Right ventricle myocardium superior (tissue), 1 donor: Measurements from ENCODE around the gene WDR90. TPM values are rescaled to one million over a fixed set of nuclear protein-coding genes. Genes with fewer than 3 reads are reported as not detected.
"Not testable (repeated sequence)": the region's sequence is repeated elsewhere in the genome, so short reads cannot be mapped to it uniquely, and the experiment has no call there.

Experiments used
- ATAC-seq: fragments of 200-7000 bp; cut with Tn5 transposase; one replicate; pipeline ENCODE4 v1.9.1; 2020; ENCODE audit warnings: mild to moderate bottlenecking; ENCODE audit not compliant: poor library complexity
- DNase-seq: peaks from one replicate; pipeline ENCODE4 v3.0.0-alpha.2; 2020
- intact Hi-C: fragments of 100-400 bp; cut with DNase I; formaldehyde crosslinking; loops from one replicate; pipeline ENCODE4 v1.11.2; 2022
- total RNA-seq: library from RNA; stranded (reverse); fragmentation: NEBNext Ultra II Directional; extraction: Animal tissue kit (Norgen Biotek cat#: 25700); gene quantifications from one replicate; pipeline ENCODE4 v1.2.1, GENCODE V29; 2021
- donor health status: DM: no; HTN: yes; CAD: no; lungs with severe emphysema.

The WDR90 gene
- total RNA-seq, 1 donor from 2014 or later = 10.8 TPM

DNA sequence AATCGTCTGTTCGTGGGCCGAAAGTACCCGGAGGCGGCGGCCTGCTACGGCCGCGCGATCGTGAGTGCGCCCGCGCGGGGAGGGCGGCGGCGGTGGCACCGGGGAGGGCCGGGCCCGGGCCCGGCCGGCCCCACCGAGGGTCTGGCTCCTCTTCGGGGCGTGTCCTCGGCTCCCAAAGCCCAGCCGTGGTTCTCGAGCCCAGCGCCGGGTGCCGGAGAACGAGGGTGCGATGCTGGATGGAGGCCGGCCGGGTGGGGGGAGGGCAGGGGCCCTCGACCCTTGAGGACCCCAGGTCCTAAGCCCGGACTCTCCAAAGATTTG, 31.4 kb downstream of the WDR90 start:
- no peak for DNase-seq
- intact Hi-C loops = no loop called here
- ATAC-seq = no peak

DNA sequence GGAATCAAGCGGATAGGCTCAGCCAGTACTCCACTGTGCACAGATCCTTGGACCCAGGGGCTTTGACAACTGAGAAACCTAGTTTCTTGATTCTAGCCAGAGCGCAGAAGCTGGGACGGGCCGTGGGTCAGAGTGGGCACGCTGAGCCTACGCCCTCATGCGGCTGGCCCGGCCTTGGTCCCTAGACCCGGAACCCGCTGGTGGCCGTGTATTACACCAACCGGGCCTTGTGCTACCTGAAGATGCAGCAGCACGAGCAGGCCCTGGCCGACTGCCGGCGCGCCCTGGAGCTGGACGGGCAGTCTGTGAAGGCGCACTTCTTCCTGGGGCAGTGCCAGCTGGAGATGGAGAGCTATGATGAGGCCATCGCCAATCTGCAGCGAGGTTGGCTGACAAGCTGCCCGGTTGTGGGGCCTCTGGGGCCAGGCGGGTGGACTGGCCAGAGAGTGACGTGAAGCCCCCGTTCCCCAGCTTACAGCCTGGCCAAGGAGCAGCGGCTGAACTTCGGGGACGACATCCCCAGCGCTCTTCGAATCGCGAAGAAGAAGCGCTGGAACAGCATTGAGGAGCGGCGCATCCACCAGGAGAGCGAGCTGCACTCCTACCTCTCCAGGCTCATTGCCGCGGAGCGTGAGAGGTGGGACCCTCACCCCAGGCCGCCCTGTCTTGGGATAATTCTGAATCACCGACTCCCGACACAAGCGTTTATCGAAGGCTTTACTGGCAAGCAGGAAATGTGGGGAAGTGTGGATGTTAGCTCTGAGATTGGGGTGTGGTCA, 32.0 kb downstream of the WDR90 start:
- peak; percentile 72 for DNase-seq
- no peak for ATAC-seq
- intact Hi-C loops = no loop called here

DNA sequence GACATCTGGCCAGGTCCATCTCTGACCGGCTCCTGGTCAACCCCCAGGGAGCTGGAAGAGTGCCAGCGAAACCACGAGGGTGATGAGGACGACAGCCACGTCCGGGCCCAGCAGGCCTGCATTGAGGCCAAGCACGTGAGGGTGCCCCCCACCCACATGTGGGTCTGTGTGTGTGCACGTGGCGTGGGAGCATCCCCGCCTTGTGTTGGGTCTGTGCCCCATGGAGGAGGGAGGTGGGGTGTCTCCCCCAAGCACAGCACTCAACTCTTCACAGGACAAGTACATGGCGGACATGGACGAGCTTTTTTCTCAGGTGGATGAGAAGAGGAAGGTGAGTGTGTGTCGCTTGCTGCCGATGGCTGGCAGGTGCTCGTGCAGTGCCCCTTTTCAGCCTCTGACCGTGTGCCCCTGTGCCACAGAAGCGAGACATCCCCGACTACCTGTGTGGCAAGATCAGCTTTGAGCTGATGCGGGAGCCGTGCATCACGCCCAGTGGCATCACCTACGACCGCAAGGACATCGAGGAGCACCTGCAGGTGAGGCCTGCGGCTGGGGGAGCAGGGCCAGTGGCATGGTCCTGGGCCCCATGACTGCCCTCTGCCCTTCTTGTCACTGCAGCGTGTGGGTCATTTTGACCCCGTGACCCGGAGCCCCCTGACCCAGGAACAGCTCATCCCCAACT, 32.7 kb downstream of the WDR90 start:
- intact Hi-C loops = no loop called here
- ATAC-seq = no peak
- no peak for DNase-seq

DNA sequence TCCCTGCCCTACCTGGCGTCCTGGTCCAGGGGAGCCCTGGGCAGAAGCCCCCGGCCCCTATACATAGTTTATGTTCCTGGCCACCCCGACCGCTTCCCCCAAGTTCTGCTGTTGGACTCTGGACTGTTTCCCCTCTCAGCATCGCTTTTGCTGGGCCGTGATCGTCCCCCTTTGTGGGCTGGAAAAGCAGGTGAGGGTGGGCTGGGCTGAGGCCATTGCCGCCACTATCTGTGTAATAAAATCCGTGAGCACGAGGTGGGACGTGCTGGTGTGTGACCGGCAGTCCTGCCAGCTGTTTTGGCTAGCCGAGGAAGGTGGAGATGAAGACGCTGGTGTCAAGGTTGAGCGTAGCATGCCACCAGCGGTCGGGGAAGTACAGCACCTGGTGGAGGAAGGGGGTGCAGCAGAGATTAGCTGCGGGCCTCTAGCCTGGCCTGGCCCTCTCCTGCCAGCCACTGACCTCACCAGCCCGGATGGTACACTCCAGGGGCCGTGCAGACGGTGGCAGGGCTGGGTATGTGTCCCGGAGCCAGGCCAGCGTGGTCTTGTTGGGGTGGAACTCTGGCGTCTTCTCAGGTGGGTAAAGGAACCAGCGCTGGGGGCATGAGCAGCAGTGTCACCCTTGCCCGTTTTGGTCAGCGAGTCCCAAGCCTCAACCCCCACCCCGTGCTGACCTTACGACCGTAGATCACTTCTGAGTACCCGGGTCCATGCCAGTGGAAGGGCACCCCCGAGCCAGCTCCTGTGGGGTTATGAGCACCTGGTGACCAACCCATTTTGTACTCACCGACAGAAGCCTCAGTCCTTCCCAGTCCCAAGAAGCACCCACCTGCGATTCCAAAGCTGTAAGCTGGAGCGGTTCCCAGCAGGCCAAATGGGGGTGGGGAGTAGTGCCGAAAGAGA, 33.6 kb downstream of the WDR90 start:
- intact Hi-C loops = no loop called here
- no peak for DNase-seq

GRCh38 chr16:683396-684070, 34.4 kb downstream of the WDR90 start:
- no peak for ATAC-seq
- DNase-seq = no peak
- intact Hi-C loops = no loop called here

More for the DNA sequence above, 33.6 kb downstream of the WDR90 start:
- no peak for ATAC-seq

DNA sequence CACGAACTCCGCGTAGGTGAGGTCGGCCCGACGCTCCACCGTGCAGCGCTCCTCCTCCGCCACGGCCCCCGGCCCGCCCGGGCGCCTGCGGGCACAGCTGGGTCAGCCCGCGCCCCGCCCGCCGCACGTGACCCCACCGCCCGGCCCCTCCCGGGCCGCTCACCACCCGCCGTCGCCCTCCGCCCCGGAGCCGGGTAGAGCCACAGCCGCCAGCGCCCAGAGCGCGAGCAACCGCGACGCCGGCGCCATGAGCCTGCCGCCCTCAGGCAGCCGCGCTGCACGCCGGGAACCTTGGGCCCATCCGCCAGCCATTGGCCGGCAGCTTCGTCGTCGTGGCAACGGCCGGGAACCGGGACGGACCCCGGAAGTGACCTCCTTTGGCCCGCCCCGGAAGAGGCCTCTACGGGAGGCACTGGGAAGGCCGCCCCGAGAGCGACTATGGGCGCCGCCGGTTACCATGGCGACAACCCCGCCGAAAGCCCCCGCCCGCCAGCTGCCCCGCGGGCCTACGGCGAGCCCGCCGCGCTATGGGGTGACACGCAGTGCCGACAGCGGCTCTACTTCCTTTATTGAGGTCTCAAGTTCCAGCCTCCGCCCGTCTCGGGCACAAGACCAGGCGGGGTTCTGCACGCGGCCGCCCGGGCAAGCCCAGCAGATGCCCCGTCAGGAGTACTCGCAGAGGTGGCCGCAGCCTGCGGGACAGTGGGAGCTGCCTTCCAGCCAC, 35.1 kb downstream of the WDR90 start, which contains the start of gene JMJD8:
Gene JMJD8, minus strand, starts transcription at position 264 of the 724 bp plus-strand sequence. Its CDS starts 15 bp downstream, at position 249.
- DNase-seq = peak; percentile 99
- intact Hi-C loops = no loop called here
- ATAC-seq = peak; percentile 76

DNA sequence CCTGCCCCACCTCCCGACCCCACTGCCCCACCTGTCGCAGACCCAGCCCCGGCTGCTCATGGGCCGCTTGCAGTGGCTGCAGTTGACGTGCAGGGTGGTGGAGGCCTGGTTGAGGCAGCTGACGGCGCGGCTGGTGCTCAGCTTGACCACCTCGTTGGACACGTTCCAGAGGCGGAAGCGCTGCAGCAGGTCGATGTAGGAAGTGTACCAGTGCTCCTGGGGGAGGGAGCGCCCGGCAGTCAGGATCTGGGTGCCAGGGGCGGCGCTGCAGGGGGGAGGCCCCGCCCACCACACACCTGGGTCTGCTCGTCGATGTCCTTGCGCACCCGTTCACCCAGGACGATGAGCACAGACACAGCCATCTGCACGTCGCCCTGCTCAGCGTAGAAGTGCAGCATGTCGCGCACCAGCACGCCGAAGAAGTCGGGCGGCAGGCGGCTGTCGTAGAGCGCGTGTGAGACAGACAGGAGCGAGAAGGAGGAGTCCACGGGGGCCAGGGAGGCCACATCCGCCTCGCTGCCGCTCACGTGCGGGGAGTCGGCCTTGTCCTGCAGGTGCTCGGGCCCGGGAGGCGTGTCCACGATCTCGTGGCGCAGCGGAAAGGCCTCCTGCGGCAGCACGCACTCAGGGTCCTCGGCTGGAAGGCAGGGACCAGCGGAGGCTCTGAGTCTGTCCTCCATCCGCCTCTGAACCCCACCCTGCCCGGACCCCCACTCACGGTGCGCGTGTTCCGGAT, 36.0 kb downstream of the WDR90 start:
- ATAC-seq (no peak), DNase-seq (no peak)
- intact Hi-C loops = no loop called here

DNA sequence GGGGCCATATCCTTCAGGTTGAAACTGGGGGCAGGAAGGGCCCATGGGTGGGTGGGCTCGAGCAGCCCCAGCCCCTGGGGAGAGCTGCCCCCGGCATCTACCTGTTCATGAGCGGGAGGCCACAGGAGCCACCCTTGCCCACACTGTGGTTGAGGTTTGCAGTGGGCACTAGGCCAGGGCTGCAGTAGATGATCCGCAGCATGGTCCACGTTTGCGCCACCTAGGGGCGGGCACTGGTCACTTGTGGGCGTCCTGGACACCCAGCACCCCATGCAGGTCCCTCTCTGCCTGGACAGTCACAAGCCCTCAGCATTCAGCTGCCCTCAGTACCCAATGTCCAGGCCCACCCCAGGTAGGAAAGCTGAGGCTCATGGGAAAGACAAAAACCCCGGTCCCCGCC, 36.8 kb downstream of the WDR90 start:
- ATAC-seq (no peak), DNase-seq (no peak)
- intact Hi-C loops = no loop called here

GRCh38 chr16:686459-687260, 37.5 kb downstream of the WDR90 start:
- DNase-seq (no peak), ATAC-seq (no peak)
- intact Hi-C loops = no loop called here

DNA sequence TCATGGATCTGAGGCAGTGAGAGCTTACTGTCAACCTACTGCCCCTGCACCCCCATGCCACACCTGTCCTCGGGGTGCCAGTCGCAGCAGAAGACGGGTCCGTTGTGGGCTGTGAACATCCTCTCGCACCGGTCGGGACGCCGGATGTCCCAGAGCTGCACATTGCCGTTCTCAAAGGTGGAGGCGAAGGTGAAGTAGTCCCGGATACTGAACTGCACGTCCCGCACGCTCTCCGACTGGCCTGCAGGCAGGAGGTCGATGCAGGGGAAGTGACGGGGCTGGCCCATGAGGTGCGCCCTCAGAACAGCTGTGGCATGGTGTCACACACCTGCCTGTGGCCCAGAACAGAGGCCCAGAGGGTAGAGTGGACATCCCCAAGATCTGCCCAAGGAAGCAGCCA, 38.3 kb downstream of the WDR90 start:
- ATAC-seq = no peak
- intact Hi-C loops = no loop called here
- DNase-seq = no peak

- intact Hi-C loops = no loop called here
- DNase-seq = no peak
- ATAC-seq = no peak
Observed at GRCh38 chr16:689175-689897, 40.2 kb downstream of the WDR90 start.

- intact Hi-C loops, ATAC-seq, DNase-seq: not testable (repeated sequence)
Observed at GRCh38 chr16:691242-691641, 42.1 kb downstream of the WDR90 start.

DNA sequence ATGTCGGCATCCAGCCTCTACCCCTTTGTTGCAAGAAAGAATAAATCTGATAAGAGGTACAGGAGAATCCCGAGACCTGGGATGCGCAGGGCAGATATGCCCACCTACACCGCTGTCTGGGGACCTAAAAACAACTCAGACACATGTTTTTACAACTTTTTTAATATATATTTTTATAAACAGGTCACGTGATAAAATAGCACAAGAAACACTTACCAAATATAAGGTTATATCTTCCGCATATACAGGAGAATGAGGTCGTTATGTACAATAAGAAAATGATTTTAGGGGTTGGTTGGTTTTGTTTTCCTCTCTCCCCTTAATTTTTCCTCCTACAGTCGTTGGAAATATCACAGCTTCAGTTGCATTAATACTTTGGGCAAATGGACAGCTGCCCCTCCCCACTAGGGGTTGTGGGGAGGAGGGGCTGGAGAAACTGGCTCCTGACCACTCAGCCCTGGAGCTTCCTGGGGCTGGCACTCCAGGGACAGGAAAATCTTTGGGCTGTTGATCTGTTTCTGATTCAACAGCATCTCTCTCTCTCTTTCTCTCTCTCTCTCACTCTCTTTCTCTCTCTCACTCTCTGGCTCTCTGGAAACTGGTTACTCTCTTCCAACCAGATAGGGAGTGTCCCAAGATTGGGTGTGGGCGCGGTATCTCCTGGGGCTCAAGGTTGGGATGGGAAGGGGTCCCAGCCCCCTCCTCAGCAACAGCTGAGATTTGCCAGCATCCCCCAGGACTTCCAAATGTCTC, 43.4 kb downstream of the WDR90 start:
- DNase-seq (no peak), ATAC-seq (no peak)
- intact Hi-C loops = no loop called here

DNA sequence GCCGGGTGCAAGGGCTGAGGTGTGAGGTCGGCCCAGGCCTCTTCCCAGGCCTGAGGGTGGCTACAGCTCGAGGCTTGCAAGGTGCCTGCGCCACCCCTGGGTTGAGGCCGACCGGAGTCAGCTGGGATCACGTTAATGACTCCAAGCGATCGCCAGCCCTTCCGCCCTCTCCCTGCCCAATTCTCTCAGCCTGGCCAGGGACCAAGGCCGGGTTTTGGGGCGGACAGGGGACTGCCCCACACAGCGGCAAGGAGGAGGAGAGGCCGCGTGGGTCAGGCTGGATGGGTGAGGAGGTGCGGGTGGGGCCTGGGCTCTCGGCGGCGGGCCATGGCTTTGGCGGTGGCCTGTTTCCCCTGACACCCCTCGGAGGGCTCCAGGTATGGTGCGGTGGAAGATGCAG, 44.2 kb downstream of the WDR90 start:
- no peak for DNase-seq
- no peak for ATAC-seq
- intact Hi-C loops = no loop called here

DNA sequence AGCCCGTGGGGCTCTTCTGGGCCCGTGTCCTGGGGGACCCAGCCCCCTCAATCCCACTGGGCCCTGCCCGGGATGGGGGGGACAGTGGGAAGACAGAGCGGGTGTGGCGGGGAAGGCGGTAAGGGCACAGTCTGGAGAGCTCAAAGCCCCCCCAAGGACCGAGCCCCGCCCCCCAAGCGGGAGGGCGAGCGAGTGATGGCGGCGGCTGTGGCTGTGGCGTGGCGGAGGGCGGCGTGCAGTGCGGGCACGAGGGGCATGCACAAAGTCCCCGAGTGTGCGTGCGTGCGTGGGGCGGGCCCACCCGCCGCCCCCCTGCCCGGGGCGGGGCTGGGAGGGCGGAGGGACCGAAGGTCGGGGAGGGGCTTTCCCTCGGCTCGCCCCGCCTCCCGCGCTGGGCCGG, 44.6 kb downstream of the WDR90 start:
- intact Hi-C loops = no loop called here
- no peak for ATAC-seq

More for the DNA sequence above, 44.6 kb downstream of the WDR90 start:
- DNase-seq = no peak
